Left renal cortex interstitium (tissue), 4 donors: ENCODE measurements around the gene AGMO. TPM values are rescaled to one million over a fixed set of nuclear protein-coding genes. Genes with fewer than 3 reads are reported as not detected.

ENCODE experiments used
- DNase-seq, 4 donors: peaks; one replicate each; pipeline ENCODE4 v3.0.0-alpha.2; 2013; ENCODE audit warnings: low read depth in 4 of 4, low spot score in 2 of 4, missing footprints in 1 of 4
- polyA plus RNA-seq, 4 donors: library from polyadenylated mRNA; unstranded; fragments of 120-200 nt; gene quantifications; one replicate each; pipeline ENCODE4 v1.2.1, GENCODE V29; 2013; ENCODE audit not compliant: insufficient read length in 4 of 4

AGMO gene
- polyA plus RNA-seq, 4 donors: 0.73 to 1.0 (median 0.86) TPM

DNA sequence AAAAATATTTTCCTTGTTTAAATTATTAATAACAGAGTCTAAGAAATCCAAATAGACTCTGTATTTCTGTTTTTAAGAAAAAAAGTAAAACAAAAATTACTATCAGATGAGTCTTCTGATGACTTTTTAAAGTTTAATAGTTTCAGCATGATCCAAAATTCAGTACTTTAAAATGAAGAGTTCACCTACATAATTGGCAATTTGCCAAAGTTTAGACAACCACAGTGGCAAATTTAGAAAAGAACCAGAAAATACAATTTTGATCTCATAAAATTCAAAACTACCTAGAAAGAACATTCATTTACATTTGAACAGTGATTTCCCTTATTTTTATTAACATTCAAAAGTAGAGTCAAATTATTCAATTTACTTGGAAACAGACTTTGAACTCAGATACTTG, 56.1 kb downstream of the AGMO start:
- no peak for DNase-seq

DNA sequence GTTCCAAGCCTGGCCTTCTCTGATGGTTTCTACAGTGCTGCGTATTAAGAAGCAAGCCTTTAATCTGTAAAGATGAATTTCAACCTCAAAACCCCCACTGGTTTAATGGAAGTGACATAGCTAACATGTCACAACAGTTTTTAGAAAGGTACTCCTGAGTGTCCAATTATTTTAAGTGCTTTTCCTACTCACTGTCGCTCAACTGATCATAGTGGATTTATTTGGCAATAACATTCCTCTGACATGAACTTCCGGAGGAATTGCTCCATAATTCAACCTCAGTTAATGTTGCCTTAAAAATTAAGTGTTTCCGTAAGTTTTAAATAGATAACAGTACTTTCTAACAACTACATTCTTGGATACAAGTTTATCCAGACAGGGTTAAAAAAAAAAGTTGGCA, 57.5 kb downstream of the AGMO start:
- no peak for DNase-seq

DNA sequence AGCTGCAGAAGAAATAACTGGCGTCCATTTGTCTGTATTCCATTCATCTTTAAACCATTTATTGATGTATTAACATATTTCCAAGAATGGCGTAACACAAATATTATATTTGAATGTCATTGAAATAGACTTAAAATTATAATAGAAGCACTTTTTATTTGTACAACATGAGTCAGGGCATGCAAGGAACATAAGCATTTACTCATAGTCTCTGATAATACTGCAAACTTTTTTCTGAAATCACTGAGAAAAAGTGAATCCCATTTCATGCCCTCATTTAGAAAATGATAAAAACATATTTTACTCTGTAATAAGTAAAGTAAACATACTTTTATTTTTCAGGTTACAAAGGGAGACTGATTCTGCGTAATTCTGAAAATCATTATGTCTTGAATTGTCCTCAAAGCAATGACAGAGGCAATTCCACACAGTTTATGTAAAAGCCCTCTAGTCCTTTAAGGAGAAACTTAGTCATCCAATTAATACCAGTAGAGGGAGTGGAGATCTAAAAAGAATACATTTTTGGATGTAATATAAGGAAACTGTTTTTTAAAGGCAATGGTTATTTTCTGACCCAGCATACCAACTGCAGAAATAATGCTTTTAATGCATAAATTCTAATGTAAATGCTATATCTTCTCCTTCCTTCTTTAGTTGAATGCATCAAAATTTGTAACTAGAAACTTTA, 58.1 kb downstream of the AGMO start:
- no peak for DNase-seq

DNA sequence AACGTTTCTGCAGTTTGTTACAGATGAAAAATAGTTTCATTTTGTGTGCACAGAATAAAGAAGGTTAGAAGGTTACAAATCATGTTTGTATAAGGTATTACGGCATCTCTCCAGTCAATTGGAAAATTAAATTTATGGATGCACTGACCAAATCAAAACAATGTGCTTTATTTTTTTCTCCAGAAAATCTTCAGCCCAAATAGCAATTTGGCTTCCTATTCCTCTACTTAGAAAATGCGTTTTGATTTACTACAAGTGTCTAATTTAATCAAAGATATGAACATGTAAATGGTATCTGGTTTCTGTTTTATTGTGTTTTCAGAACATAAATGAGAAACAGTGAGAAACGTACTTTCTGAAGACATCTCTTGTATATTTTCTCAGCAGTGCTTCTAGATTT, 63.4 kb downstream of the AGMO start:
- DNase-seq: no peak

DNA sequence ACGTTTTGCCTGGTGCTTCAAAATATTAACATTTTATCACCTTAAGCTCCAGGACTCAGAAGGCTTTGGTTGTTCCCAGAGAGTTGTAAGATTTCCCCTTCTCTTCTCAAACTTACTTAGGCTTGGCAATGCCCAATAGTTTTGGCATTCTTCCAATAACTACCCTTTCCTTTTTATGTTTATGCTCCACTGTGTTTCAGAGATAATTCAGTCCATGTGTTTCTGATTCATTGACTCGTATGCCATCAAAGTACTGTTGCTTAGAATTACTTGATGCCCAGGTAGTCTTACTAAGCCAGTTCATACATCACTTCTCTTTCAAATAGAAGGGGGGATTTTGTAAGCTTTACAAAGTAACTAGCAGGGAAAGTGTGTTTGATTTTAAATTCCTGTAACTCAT, 66.6 kb downstream of the AGMO start:
- DNase-seq: no peak

DNA sequence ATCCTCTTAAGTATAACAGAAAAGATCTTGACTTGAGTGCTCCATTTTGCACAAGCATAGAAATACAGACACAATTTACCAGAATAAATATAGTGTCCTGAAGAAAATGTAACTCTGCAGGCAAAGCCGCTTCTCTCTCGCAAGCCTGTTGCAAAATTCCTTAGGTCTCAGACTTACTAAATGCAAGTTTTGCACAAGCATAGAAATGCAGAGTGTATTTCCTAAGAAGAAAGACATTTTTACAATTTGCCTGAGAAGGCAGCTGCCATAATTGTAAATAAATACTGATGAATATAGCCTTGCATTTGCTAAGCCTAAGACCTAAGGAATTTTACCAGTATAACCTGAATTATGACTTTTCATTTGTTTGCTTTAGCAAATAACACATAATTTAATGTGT, 67.1 kb downstream of the AGMO start:
- DNase-seq: no peak

DNA sequence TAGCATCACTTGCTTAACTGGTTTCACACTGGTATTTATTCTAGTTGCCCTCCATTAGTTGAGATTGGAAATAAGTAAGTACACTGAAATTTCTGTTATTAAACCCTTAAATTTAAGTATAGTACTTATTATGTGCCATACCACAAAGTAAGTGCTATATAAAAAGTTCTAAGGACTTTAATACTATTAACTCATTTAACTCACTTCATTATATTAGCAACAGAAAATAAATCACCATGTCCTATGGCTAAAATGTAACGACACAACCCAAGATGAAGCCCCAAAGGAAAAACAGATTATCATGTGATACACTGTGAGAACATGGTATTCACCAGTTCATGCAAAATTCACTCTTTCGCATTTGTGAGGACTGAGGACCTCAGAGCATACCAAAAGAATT, 70.5 kb downstream of the AGMO start:
- DNase-seq: no peak

DNA sequence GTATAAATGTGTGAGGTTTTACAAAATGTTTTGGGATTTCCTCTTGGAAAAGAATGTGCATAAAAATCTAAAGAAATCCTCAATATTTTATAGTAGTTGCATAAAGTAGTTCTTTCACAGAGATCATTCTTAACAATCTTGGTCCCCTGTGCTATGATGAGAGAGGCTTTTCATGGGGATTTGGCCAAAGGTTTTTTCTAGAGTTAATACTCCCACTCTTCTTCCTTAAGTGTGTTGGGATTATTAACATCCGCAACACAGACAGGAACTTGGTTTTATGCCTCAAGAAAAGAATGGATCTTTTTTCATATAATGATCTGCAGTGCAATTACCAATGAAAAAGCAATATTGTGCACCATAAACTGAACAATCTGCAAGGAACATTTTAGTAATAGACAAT, 71.5 kb downstream of the AGMO start:
- DNase-seq: no peak

DNA sequence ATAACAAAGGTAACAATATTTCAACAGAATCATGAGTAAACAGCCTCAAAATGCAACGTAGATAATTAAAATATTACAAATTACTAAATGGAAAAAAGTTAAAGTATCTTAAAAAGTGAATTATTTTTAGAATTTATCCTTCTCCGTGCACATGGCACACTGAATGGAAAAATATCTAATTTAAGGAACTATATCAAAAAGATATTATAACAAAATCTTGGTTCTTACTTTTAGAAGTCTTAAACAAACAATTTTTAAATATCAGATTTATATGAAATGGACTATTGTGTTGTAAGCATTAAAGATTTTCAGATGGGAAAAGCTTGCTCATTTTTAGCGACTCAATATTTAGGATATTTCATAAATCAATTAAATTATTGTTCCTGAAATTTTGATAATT, 72.0 kb downstream of the AGMO start:
- DNase-seq: no peak

DNA sequence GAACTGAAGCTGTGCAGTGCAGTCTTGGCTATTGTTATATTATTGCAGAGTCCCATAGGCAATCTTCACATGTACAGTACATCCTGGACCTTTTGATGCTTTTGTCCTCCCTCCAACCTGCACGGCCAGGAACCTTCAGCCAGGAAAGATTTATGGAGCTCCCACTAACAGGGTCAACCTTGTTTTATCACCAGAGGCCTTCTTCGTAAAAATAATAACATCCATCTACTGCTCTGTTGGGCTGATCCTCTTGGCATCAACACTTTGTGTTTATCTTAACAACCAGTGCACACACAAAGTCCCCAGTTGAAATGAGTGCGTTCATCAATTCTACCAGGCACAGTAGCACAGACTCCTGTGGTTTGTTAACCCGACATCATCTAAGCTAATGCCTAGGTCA, 72.4 kb downstream of the AGMO start:
- DNase-seq: peak in 1 of 4 donors; percentile 24

DNA sequence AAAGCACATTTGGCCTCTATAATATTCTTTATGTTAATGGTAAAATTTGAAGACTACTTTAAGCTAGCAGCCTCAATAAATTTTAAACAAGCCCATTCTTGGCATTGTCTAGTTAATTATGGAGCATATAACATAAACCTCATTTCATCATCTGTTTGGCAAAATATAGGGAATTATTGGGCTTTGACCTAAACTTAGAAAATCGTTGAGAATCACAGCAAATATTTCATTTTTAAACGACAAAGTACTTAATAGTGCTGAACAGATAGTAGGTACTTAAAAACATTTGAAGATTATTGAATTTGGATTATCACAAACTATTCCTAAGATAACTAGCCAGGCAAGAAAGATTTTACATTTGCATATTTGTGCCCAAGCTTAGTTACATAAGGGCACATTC, 73.4 kb downstream of the AGMO start:
- no peak for DNase-seq

DNA sequence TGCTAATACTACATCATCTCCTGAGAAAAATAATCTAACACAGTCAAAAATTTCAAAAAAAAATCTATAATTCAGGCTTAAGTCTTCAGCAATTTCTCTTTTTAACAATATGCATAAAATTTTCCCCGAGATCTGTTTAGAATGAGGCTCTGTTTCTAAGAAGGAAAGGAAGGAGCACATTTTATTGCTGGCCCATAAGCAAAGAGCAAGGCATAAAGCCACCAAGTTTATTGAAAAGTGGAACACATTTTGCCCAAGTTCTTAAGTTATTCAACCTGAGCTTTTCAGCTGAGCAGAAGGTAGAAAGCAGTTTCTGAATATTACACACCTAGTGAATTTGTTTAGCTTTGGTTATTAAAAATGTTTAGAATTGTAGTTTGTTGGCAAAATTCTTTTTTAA, 73.9 kb downstream of the AGMO start:
- no peak for DNase-seq

DNA sequence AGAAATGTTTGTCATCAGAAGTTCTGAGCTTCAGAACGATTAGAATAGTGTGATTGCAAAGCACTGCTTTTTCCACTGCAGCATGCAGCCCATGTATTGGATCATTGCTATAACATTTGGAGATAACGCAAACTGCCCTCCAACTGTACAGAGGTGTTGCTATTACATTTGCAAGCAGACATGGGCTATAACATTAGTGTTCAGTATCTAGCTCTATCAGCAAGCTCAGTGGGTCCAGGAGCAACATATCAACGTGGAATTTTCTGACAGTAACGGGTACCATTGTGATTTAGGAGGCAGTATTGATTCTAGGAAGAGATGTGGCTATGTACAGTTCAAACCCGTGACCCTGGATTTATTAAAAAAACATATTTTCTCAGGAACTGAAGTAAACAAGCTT, 75.8 kb downstream of the AGMO start:
- DNase-seq: no peak

DNA sequence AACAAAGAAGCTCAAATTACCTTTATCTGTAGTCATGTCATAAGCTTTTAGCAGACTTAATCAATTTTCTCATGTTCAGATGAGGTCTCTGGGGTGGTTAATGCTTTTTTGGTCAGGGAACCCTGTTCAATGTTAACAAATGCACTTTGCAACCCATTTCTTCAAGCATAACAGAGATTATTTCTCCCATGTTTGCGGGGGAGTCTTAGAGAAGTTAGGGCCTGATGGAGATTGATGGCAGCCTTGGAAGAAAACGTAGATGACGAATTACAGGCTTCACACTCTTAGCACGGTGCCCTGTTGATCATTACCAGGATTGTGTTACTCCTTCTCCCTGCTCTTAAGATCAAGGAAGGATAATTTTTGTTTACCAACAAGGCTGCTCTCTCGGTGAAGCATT, 76.4 kb downstream of the AGMO start:
- no peak for DNase-seq

DNA sequence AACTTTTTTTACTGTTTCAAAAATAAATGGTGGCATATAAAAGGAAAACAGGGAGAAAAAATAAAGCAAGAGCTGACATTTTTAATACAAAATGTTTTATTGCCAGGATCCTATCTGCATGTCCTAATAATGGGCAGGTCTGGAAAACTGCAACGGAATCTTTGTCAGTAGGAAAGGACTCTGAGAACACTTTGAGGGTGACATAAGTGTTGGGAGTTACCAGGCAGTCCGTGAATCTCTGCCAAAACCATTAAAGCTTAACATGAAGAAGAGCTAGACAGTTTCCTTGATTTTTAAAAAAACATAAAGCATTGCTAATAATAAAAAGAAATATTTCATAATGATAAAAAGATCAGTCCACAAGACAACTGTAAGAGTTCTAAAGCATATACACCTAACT, 80.7 kb downstream of the AGMO start:
- no peak for DNase-seq

DNA sequence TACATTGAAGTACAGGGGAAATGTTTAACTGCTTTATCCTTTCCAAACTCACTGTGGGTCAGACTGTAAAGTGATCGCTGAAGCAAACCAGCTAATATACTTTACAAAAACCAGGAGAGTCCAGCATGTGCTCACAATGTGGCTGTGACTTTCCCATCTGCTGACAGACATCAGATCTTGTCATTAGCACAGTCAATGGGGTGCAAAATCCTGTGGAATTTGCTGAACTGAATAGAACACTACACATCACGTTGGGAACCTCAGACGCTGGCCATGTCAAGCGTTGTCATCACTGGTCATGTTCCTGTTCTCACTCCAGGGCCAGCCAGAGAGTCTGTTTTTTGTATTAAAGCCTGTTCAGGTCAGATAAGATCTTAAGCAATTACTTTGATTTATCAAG, 83.4 kb downstream of the AGMO start:
- no peak for DNase-seq

DNA sequence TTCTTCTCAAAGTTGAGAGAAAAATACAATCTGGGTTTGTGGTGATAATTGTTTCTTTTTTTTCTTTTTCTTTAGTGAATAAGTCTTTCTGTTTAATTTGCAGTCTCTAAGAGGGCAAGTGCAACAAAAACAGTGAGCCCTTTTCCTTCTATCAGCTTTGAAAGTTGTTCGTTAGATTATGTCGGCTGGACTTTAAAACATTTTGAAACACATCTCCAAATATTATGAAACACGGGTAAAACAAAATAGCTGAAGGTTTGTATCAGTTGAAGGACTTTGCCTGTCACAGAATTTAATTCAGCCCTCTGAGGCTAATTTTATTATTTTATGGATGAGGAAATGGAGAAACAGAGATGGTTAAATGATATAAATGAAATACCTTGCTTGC, 85.3 kb downstream of the AGMO start:
- no peak for DNase-seq

DNA sequence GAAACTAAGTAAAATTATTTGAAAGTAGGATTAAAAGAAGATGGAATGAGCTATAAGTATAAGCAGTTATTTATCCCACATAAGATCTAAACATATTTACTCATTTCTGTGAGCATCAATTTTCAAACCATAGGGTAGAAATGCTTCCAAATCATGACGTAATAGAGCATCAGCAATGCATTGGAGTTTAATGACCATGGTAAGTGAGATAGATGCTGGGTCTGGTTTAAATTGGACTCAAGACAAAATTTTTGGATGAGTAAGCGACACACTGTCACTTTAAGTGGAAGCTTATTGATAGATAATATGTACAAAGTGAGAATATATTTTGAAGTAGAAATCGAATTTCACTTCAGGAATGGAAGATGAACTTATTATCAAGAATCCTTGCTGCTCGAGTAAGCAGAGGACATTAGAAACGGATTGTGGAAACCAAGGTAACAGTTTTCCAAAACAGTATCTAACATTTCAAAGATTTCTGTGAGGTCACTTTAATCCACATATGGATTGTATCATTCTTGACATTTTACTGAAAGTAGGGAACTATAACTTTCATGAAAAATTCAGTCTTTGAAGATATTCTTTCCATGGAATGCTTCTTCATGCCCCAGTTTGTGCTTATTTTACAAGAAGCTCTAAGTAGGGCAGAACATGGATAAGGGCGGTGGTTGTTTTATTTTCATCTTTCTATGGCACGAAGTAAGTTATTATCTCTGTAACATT, 85.8 kb downstream of the AGMO start:
- no peak for DNase-seq

DNA sequence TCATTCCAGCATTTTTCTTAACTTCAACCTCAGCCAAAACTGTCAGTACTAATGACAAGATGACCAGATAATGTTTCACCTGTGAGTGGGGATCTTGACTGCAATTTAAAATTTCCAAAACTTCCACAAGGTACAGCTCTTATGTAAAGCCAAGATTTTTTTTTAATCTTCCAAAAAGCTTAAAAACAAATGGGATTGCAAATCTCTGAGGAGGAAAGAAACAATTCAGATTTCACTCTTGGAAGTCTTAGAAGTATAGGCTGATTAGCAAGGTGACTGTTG, 90.2 kb downstream of the AGMO start:
- DNase-seq: no peak

DNA sequence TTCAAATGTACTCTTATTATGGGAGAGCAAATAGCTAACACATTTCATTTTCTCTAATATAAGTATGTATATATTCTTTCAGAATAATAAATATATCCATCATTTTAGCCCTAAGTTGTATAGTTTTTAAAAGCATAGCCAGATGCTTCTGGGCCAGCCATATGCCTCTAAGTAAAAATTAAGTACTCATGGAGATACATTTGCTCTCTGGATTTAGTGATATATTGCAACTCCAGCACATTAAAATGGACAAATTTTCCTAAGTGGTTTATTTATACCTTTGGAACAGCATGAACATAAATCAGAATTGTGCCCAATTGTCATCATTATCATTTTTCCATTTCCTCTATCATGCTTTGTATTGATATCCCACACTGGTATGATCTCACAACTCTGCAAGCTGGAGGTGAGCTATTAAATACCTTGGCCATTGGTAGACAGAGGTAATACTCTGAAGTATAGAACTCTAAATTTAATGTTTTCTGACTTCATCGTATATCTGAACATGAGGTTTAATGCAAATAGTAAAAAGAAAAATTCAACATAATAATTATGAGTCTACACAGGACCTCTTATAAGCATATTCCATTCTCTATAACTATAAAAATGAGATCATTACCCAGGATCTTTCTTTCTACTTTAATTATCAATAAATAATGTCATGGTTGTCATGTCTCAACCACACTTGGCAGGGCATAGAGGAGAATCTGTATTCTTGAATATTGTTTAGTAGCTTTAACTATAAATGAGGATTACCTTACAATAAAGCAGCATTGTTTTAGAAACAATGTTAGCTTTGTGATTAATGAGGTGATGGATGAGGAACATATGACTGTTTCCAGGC, 90.8 kb downstream of the AGMO start:
- no peak for DNase-seq

DNA sequence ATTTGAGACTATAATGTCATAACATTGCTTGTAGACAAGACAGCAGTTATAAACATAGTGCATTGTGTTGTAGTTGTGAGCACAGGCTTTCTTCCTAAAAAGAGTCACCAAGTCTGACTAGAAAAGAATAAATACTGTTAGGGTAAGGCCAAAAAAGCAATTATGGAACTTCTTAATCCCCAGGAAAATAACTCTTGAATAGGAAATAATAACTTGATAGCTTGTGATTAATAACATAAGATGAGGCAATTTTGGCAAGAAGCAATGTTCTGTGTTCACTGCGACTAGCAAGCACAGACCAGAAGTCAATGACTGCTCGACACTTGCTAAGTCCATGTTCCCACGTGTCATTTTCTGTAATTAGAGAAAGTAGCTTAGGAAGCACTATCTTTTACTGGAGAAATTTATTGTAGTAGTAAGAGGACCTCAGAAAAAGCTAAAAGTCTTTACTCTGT, 97.1 kb downstream of the AGMO start:
- no peak for DNase-seq
